Measurements from ENCODE around the gene STRN. TPM values are rescaled to one million over a fixed set of nuclear protein-coding genes. Genes with fewer than 3 reads are reported as not detected.
"Not testable (repeated sequence)": the region's sequence is repeated elsewhere in the genome, so short reads cannot be mapped to it uniquely, and the experiment has no call there.

STRN gene
- total RNA-seq, 6 experiments from 2014 or later: 6.2 to 10.6 (median 8.2) TPM

DNA sequence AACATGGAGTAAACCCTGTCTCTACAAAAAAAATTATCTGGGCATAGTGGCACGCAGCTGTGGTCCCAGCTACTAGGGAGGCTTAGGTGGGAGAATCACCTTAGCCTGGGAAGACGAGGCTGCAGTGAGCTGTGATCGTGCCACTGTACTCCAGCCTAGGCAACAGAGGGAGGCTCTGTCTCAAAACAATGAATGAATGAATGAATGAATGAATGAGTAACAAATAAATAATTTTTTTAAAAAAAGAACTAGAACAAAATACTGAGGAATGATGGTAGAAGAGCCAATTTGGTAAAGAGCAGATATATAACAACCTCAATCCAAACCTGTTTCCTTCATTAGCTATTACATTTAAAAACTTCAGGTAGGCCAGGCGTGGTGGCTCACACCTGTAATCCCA, 60.1 kb downstream of the STRN start:
- H3K36me3 ChIP-seq: no peaks in the 10 kb centered on the region
- DNase-seq: no peak
- H3K27me3 ChIP-seq: no peaks in the 10 kb centered on the region
- intact Hi-C loops (cut with DNase I): no loop called here
- TF ChIP-seq POLR2A (IDR thresholded peaks at IDR 0.05): no peak
- TF ChIP-seq, protein P1, sequence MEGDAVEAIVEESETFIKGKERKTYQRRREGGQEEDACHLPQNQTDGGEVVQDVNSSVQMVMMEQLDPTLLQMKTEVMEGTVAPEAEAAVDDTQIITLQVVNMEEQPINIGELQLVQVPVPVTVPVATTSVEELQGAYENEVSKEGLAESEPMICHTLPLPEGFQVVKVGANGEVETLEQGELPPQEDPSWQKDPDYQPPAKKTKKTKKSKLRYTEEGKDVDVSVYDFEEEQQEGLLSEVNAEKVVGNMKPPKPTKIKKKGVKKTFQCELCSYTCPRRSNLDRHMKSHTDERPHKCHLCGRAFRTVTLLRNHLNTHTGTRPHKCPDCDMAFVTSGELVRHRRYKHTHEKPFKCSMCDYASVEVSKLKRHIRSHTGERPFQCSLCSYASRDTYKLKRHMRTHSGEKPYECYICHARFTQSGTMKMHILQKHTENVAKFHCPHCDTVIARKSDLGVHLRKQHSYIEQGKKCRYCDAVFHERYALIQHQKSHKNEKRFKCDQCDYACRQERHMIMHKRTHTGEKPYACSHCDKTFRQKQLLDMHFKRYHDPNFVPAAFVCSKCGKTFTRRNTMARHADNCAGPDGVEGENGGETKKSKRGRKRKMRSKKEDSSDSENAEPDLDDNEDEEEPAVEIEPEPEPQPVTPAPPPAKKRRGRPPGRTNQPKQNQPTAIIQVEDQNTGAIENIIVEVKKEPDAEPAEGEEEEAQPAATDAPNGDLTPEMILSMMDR (IDR thresholded peaks at IDR 0.05): no peak
- WGBS (ENCODE audit: insufficient coverage, low coverage, low lambda C conversion rate, missing lambda C conversion rate): 97% methylated on average over 4 of the region's 4 CpGs
- no peak overlapping the region for H3K4me3 ChIP-seq
- no peak overlapping the region for H3K27ac ChIP-seq
- ATAC-seq: no peak
- H3K4me1 ChIP-seq: no peaks in the 10 kb centered on the region
- H3K9me3 ChIP-seq: no peaks in the 10 kb centered on the region

DNA sequence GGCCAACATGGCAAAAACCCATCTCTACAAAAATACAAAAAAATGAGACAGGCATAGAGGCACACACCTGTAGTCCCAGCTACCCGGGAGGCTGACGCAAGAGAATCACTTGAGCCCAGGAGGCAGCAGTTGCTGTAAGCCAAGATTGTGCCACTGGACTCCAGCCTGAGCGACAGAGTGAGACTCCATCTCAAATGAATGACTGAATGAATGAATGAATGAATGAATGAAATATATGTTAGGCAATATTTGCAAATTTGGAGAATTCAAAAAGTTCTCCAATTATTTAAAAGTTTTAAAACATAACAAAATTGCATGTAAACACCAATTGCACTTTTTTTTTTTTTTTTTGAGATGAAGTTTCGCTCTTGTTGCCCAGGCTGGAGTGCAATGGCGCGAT, 61.7 kb downstream of the STRN start:
- Histone ChIP-seq H3K27me3 (no peaks in the 10 kb centered on the region), H3K4me1 (no peaks in the 10 kb centered on the region), H3K27ac (no peak overlapping the region), H3K36me3 (no peaks in the 10 kb centered on the region), H3K4me3 (no peak overlapping the region), H3K9me3 (no peaks in the 10 kb centered on the region)
- ATAC-seq (no peak), DNase-seq (no peak)
- WGBS (ENCODE audit: insufficient coverage, low coverage, low lambda C conversion rate, missing lambda C conversion rate): 69% methylated on average over 5 of the region's 6 CpGs
- TF ChIP-seq, protein P1 (IDR thresholded peaks at IDR 0.05): no peak
- no peak for TF ChIP-seq POLR2A (IDR thresholded peaks at IDR 0.05)
- intact Hi-C loops (cut with DNase I): no loop called here

DNA sequence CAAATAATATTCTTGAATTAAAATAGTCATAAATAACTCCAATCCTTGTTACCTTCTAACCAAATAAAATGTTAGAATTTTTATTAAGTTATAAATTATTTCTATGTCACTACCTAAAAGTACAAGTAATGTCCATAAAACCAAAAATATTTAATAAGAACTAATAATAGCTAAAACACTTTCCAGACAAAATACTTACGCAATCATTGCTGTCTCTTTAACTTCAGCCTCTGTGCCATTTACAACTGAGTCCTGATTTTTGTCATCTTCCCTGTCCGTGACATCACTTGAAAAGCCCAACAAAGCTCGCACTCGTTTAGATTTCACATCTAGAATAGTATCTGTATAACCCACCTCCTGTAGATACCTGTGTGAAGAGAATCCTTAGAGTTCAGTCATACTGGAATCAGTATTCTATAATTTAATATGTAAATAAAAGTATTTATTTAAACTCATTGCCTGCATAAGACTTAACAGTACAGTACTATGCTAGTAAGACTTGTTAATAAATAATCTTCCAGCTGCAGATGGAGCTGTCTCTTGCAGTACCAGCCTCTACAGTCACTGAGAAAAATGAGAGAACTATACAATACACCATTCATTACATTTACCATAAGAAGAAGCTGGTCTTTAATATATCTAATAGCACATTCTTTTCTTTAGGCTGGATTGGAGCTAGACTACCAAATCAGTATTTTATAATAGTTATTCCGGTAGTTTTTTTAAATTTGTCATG, 63.8 kb downstream of the STRN start:
- TF ChIP-seq POLR2A (IDR thresholded peaks at IDR 0.05): no peak
- Histone ChIP-seq H3K9me3 (no peaks in the 10 kb centered on the region), H3K4me3 (no peak overlapping the region), H3K27ac (no peak overlapping the region), H3K27me3 (no peaks in the 10 kb centered on the region), H3K4me1 (no peaks in the 10 kb centered on the region), H3K36me3 (no peaks in the 10 kb centered on the region)
- intact Hi-C loops (cut with DNase I): no loop called here
- ATAC-seq (no peak), DNase-seq (no peak)
- 92% methylated on average over 5 of the region's 5 CpGs for WGBS (ENCODE audit: insufficient coverage, low coverage, low lambda C conversion rate, missing lambda C conversion rate)

DNA sequence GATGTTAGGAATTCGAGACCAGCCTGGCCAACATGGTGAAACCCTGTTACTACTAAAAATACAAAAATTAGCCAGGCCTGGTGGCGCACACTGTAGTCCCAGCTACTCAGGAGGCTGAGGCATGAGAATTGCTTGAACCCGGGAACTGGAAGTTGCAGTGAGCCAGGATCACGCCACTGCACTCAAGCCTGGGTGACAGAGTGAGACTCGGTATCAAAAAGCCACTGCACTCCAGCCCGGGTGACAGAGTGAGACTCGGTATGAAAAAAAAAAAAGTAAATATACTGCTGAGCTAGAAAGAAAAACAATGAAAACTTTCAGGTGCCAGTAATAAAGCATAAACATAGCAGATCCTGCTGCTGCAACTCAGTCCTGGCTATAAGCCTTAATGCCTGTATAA, 73.5 kb downstream of the STRN start:
- WGBS (ENCODE audit: insufficient coverage, low coverage, low lambda C conversion rate, missing lambda C conversion rate): 89% methylated on average over 6 of the region's 7 CpGs
- Histone ChIP-seq H3K27ac (no peak overlapping the region), H3K4me1 (no peaks in the 10 kb centered on the region), H3K9me3 (no peaks in the 10 kb centered on the region), H3K36me3 (no peaks in the 10 kb centered on the region), H3K27me3 (no peaks in the 10 kb centered on the region), H3K4me3 (no peak overlapping the region)
- DNase-seq (no peak), ATAC-seq (no peak)
- TF ChIP-seq POLR2A (IDR thresholded peaks at IDR 0.05): no peak
- TF ChIP-seq, protein P1 (IDR thresholded peaks at IDR 0.05): no peak
- intact Hi-C loops (cut with DNase I): no loop called here

DNA sequence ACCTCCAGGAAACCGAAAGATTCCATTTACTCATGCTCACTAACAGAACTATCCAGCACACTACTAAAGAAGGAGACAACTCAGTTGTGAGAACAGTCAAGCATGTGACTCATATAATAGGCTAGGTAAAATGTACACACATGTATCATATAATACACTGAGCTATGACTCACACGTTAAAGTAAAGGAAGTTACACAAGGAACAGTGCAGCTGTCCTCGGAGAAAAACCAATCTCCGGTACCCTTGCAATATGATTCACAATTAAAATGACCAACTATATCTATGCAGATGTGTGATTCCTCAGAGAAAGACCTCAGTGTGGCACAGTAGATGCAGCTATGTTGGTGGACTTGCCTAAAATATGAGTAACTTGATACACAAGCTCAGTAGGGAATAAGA, 76.5 kb downstream of the STRN start:
- no peak overlapping the region for H3K27ac ChIP-seq
- intact Hi-C loops (cut with DNase I): no loop called here
- H3K9me3 ChIP-seq: no peaks in the 10 kb centered on the region
- H3K4me3 ChIP-seq: no peak overlapping the region
- H3K4me1 ChIP-seq: no peaks in the 10 kb centered on the region
- no peak for TF ChIP-seq POLR2A (IDR thresholded peaks at IDR 0.05)
- TF ChIP-seq, protein P1 (IDR thresholded peaks at IDR 0.05): no peak
- ATAC-seq (peak in 3 of 4 donors; percentile 10 to 30 (median 30)), DNase-seq (no peak)
- 81% methylated on average over 4 of the region's 4 CpGs for WGBS (ENCODE audit: insufficient coverage, low coverage, low lambda C conversion rate, missing lambda C conversion rate)
- H3K27me3 ChIP-seq: no peaks in the 10 kb centered on the region
- H3K36me3 ChIP-seq: peaks cover 0 to 5% (median 0%) of the 10 kb centered on the region in 4 donors

DNA sequence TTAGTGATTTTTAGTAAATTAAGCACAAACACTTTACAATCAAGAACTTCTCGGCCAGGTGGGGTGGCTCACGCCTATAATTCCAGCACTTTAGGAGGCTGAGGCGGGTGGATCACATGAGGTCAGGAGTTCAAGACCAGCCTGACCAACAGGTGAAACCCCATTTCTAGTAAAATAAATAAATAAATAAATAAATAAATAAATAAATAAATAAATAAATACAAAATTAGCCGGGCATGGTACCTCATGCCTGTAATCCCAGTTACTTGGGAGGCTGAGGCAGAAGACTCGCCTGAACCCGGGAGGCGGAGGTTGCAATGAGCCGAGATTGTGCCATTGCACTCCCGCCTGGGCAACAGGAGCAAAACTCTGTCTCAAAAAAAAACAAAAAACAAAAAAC, 79.2 kb downstream of the STRN start:
- H3K27me3 ChIP-seq; H3K4me3 ChIP-seq; H3K9me3 ChIP-seq; H3K27ac ChIP-seq; intact Hi-C loops (cut with DNase I); DNase-seq; H3K4me1 ChIP-seq; ATAC-seq: not testable (repeated sequence)
- WGBS (ENCODE audit: insufficient coverage, low coverage, low lambda C conversion rate, missing lambda C conversion rate): 93% methylated on average over 9 of the region's 9 CpGs
- H3K36me3 ChIP-seq: peaks cover 0 to 12% (median 0%) of the 10 kb centered on the region in 4 donors
